GM10266 (cell line): ENCODE measurements around the gene CD27.
"Not testable (repeated sequence)": the region's sequence is repeated elsewhere in the genome, so short reads cannot be mapped to it uniquely, and the experiment has no call there.

ENCODE experiments used
- DNase-seq: peaks from one replicate; pipeline ENCODE4 v3.0.0; 2012; ENCODE audit errors: extremely low spot score
- TF ChIP-seq, protein P1 (sequence below): IDR thresholded peaks from 2 replicates; pipeline ENCODE4 v1.5.1; 2012; ENCODE audit warnings: mild to moderate bottlenecking, low read depth; ENCODE audit not compliant: control insufficient read depth, insufficient read depth; ENCODE audit errors: missing control alignments

CD27 gene

DNA sequence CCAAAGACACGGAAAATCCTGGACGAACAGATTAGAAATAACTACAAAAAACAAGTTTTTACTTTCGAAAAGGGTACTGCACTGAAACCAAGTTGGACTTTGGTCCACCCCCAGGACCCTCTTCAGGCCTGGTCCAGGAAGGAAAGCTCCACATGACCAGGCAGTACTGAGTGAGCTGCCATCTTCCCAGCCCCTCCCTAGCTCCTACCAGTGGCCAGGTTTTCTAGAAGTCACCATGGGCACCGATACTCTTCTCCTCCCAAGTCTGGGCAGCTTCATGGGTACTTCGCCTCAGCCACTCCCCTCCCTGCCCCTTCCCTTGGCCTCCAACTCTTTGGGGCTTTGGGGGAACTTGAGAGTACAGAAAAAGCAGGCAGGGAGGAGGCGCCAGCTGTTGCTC lies 19.1 kb downstream of the CD27 start:
- TF ChIP-seq, protein P1, sequence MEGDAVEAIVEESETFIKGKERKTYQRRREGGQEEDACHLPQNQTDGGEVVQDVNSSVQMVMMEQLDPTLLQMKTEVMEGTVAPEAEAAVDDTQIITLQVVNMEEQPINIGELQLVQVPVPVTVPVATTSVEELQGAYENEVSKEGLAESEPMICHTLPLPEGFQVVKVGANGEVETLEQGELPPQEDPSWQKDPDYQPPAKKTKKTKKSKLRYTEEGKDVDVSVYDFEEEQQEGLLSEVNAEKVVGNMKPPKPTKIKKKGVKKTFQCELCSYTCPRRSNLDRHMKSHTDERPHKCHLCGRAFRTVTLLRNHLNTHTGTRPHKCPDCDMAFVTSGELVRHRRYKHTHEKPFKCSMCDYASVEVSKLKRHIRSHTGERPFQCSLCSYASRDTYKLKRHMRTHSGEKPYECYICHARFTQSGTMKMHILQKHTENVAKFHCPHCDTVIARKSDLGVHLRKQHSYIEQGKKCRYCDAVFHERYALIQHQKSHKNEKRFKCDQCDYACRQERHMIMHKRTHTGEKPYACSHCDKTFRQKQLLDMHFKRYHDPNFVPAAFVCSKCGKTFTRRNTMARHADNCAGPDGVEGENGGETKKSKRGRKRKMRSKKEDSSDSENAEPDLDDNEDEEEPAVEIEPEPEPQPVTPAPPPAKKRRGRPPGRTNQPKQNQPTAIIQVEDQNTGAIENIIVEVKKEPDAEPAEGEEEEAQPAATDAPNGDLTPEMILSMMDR = no peak
- no peak for DNase-seq

DNA sequence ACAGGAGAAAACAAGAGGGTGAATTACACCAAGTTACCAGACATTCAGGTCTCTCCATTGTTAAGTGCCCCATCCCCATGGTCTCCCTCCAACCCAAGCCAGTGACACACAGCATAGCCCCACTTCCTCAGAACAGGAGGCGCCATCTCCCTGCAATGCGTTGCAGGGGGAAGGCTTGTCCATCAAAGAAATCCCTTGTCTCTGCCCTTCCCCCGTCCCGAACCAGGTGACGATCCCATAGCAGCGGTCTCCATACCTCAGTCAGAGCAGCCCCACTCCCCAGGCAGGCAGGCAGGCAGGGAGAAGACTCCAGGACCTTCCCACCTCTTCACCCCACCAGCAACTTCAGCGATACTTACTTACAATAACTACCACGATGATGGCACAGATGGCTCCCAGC lies 19.8 kb downstream of the CD27 start:
- DNase-seq = no peak
- TF ChIP-seq, protein P1 = no peak

DNA sequence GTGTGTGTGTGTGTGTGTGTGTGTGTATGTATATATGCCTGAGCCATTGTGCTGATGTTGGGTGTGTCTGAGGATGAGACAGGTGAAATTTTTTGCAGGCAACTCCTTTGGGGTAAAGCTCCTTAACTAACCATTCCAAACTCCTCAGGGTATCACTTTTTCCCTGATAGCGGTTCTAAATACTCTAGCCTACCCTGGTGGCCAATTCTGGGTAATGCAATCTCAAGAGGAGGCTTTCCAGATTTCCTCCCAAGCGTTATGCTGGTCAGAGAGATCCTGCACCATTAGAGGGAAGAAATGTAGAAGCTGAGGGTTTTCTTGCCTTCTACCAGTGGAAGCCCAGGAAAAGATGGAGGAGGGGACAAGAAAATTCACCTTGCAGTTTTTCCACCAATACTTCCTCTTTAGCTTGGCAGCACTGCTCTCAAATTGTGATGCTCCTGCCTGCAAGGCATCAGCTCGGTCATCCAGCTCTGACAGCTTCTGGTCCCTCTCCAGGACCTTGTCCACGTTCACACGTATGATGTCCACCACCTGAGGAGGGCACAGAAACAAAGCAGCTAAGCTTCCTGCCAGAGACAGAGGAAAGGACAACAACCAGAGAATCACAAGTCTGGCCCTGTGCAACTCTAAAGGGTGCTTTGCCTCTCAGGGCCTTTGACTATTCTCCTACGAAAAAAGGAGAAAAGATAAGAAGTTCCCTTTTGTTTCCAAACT lies 20.9 kb downstream of the CD27 start:
- DNase-seq = no peak
- TF ChIP-seq, protein P1 = peak; percentile 76

DNA sequence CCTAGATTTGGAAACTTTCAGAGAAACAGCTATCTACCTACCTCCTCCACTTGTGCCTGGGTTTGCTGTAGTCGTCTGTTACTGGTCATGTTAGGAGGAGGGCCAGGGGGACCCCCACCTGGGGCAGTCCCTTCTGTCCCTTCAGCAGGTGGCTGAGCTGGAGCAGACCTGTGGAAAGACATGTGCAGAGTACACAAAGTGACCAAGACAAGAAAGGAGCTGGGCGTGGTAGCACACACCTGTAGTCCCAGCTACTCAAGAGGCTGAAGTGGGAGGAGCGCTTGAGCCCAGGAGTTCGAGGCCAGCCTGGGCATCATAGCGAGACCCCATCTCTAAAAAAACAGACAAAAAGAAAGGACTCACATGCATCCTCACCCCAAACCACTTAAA lies 21.4 kb downstream of the CD27 start:
- no peak for DNase-seq

DNA sequence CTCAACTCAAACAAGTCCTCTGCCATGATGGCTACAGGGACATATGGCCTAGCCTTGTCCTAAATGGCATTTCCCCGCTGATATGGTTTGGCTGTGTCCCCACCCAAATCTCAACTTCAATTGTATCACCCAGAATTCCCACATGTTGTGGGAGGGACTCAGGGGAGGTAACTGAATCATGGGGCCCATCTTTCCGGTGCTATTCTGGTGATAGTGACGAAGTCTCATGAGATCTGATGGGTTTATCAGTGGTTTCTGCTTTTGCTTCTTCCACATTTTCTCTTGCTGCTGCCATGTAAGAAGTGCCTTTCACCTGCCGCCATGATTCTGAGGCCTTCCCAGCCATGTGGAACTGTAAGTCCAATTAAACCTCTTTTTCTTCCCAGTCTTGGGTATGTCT lies 22.0 kb downstream of the CD27 start:
- DNase-seq = not testable (repeated sequence)

More for the DNA sequence above, 21.4 kb downstream of the CD27 start:
- TF ChIP-seq, protein P1 = no peak

DNA sequence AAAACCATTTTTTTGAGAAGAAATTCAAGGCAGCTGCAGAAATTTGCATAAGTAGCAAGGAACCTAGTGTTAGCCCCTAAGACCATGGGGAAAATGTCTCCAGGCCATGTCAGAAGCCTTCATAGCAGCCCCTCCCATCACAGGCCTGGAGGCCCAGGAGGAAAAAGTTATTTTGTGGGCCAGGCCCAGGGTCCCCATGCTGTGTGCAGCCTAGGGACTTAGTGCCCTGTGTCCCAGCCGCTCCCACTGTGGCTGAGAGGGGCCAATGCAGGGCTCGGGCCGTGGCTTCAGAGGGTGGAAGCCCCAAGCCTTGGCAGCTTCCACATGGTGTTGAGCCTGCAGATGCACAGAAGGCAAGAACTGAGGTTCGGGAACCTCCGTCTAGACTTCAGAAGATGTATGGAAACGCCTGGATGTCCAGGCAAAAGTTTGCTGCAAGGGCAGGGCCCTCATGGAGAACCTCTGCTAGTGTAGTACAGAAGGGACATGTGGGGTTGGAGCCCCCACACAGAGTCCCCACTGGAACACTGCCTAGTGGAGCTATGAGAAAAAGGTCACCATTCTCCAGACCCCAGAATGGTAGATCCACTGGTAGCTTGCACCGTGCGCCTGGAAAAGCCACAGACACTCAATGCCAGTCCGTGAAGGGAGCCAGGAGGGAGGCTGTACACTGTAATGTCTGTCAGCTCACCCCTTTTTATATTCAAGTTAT lies 23.0 kb downstream of the CD27 start:
- not testable (repeated sequence) for DNase-seq

DNA sequence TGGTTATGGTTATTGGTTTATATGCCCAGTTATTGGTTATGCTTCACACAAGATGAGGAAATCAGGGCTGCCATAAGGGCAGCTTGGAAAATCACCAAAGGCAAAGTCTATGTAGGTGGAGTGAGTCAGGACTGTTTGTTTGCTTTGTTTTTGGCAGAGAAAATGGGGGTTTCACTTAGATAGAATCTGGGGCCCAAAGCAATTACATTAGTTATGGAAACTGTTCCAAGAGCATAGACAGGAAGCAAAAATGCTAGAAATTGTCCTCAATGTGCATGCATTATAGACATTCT lies 23.5 kb downstream of the CD27 start:
- TF ChIP-seq, protein P1 = no peak

DNA sequence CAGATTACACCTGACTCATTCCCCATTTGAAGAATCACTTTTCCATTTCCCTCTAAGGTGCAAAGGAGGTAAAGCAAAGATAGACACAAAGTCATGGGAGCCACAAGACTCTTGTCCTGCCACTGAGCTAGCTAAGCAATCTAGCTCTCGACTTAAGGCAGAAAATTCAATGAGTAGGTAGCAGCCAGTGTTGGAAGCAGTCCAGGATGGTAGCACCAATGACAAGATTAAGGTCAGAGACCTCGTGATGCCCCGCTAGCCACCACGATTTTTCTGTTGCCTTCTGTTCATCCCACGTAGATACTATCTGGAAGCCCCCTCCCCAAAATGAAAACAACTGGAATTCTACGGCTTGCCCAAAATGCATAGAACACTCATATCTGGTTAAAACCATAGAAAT lies 24.3 kb downstream of the CD27 start:
- TF ChIP-seq, protein P1 = no peak
- DNase-seq = no peak

More for the DNA sequence above, 23.5 kb downstream of the CD27 start:
- no peak for DNase-seq
